GM12891 (cell line): ENCODE results near the gene ADAMTSL4.

Experiments
- POLR2A ChIP-seq: IDR thresholded peaks from 2 replicates; pipeline ENCODE4 v1.6.1; 2011; ENCODE audit warnings: low read depth, low read length, control low read depth
- POLR2AphosphoS5 ChIP-seq: IDR thresholded peaks from 2 replicates; pipeline ENCODE4 v1.6.1; 2011; ENCODE audit warnings: low read depth, low read length, control low read depth
- TAF1 ChIP-seq: IDR thresholded peaks from 2 replicates; pipeline ENCODE4 v1.6.1; 2011; ENCODE audit warnings: low read depth, low read length, control low read depth

- TF ChIP-seq POLR2AphosphoS5 (peak; percentile 85), TAF1 (no peak), POLR2A (peak; percentile 83)
Measured at GRCh38 chr1:150572918-150573647, 23.9 kb downstream of the ADAMTSL4 start.
